B cell (primary cell): ENCODE results near the gene CDH20. TPM values are rescaled to one million over a fixed set of nuclear protein-coding genes. Genes with fewer than 3 reads are reported as not detected.

Source experiments
- ATAC-seq: fragments of 200-7000 bp; cut with Tn5 transposase; one replicate; pipeline ENCODE4 v1.10.0; 2021; ENCODE audit warnings: low read depth, mild to moderate bottlenecking, moderate number of reproducible peaks, moderate library complexity
- CTCF ChIA-PET: fragments of 350-600 bp; sonication (Branson Sonifier 250); formaldehyde crosslinking; loops from one replicate; lab custom pipeline; 2021; ENCODE audit warnings: antibody characterized with exemption, inconsistent platforms; lab: Charles Lee
- POLR2A ChIA-PET: fragments of 350-600 bp; sonication (Branson Sonifier 250); formaldehyde crosslinking; loops from one replicate; lab custom pipeline; 2021; ENCODE audit warnings: antibody characterized with exemption; lab: Charles Lee
- DNase-seq: peaks from one replicate; pipeline ENCODE4 v3.0.0; 2013
- H2AFZ ChIP-seq: 2 replicates; pipeline ENCODE4 v1.6.1; 2012; ENCODE audit warnings: mild to moderate bottlenecking, low read depth, low read length; ENCODE audit not compliant: insufficient read depth, poor library complexity, severe bottlenecking
- H3K27ac ChIP-seq, 2 donors: 1 replicate in 1 of 2; 2 replicates in 1 of 2; pipeline ENCODE4 v1.5.1; 2012 to 2013; ENCODE audit warnings: low read length in 2 of 2, mild to moderate bottlenecking in 2 of 2, moderate library complexity in 1 of 2
- H3K27me3 ChIP-seq, 4 experiments: fragments of 200-600 bp in 1 of 4; sonication (generic) in 1 of 4; replicated peaks in 1 of 4; 1 replicate in 2 of 4; 2 replicates in 2 of 4; pipeline versions ENCODE4 v1.6.1 to v1.7.0; 2013 to 2016; ENCODE audit warnings: low read length in 3 of 4, mild to moderate bottlenecking in 2 of 4, mixed read lengths in 1 of 4, moderate library complexity in 1 of 4; ENCODE audit not compliant: insufficient read depth in 4 of 4, control insufficient read depth in 3 of 4; ENCODE audit errors: control extremely low read depth in 1 of 4
- H3K36me3 ChIP-seq, 2 experiments: replicated peaks in 1 of 2; 1 replicate in 1 of 2; 2 replicates in 1 of 2; pipeline versions ENCODE4 v1.6.1 to v1.7.1; 2013; ENCODE audit warnings: low read length in 1 of 2; ENCODE audit not compliant: insufficient read depth in 2 of 2, control insufficient read depth in 1 of 2; ENCODE audit errors: control extremely low read depth in 1 of 2, extremely low read depth in 1 of 2
- H3K4me1 ChIP-seq, 2 donors: fragments of 200-600 bp in 1 of 2; sonication (generic) in 1 of 2; 1 replicate in 1 of 2; 2 replicates in 1 of 2; pipeline versions ENCODE4 v1.5.1 to v1.6.1; 2013 to 2017; ENCODE audit warnings: low read length in 2 of 2; ENCODE audit not compliant: control insufficient read depth in 2 of 2, insufficient read depth in 2 of 2
- H3K4me2 ChIP-seq: replicated peaks from 2 replicates; pipeline ENCODE3; 2012; ENCODE audit warnings: mild to moderate bottlenecking, low read depth, low read length; ENCODE audit not compliant: poor library complexity, severe bottlenecking
- H3K4me3 ChIP-seq, 5 experiments: fragments of 200-600 bp in 1 of 5; sonication (generic) in 1 of 5; 1 replicate in 3 of 5; 2 replicates in 2 of 5; pipeline versions ENCODE4 v1.5.1 to v1.7.0; 2011 to 2016; ENCODE audit warnings: low read length in 4 of 5, mild to moderate bottlenecking in 4 of 5, low read depth in 2 of 5, control low read depth in 1 of 5, moderate library complexity in 1 of 5; ENCODE audit not compliant: insufficient read depth in 1 of 5; ENCODE audit errors: control extremely low read depth in 1 of 5, extremely low read depth in 1 of 5
- H3K79me2 ChIP-seq: fragments of 200-600 bp; sonication (generic); one replicate; pipeline ENCODE4 v1.6.0; 2016; ENCODE audit warnings: low read length; ENCODE audit not compliant: control insufficient read depth, insufficient read depth
- H3K9ac ChIP-seq: fragments of 200-600 bp; sonication (generic); 2 replicates; pipeline ENCODE4 v1.6.1; 2017; ENCODE audit warnings: mild to moderate bottlenecking, low read length, moderate library complexity
- H3K9me3 ChIP-seq, 3 donors: one replicate each; pipeline versions ENCODE4 v1.6.1 to v1.7.1; 2013; ENCODE audit warnings: low read length in 2 of 3; ENCODE audit not compliant: control insufficient read depth in 2 of 3, insufficient read depth in 1 of 3; ENCODE audit errors: control extremely low read depth in 1 of 3
- H4K20me1 ChIP-seq: 2 replicates; pipeline ENCODE4 v1.6.0; 2012; ENCODE audit warnings: mild to moderate bottlenecking, low read length; ENCODE audit not compliant: insufficient read depth, control insufficient read depth, poor library complexity, severe bottlenecking
- H3K27ac Mint-ChIP-seq: one replicate; pipeline ENCODE4 v1.8.0; 2021; ENCODE audit warnings: mixed read lengths
- H3K27me3 Mint-ChIP-seq: one replicate; pipeline ENCODE4 v1.8.0; 2021; ENCODE audit warnings: mixed read lengths
- H3K4me1 Mint-ChIP-seq: one replicate; pipeline ENCODE4 v1.8.0; 2021; ENCODE audit warnings: mixed read lengths
- H3K4me3 Mint-ChIP-seq: one replicate; pipeline ENCODE4 v1.8.0; 2021; ENCODE audit warnings: mixed read lengths
- H3K9me3 Mint-ChIP-seq: one replicate; pipeline ENCODE4 v1.8.0; 2022; ENCODE audit warnings: mixed read lengths; ENCODE audit not compliant: insufficient read depth
- CTCF ChIP-seq: fragments of 200-600 bp; IDR thresholded peaks from one replicate; pipeline ENCODE4 v1.8.0; 2022; ENCODE audit warnings: antibody characterized with exemption, mild to moderate bottlenecking
- EZH2 ChIP-seq: IDR thresholded peaks from 2 replicates; pipeline ENCODE4 v1.6.1; 2012; ENCODE audit warnings: borderline replicate concordance, low read depth, mild to moderate bottlenecking, moderate library complexity, low read length; ENCODE audit not compliant: insufficient read depth, poor library complexity, severe bottlenecking
- WGBS: methylation state at CpG from one replicate; pipeline ENCODE4 v1.1.5; 2013; ENCODE audit warnings: missing lambda C conversion rate; ENCODE audit not compliant: insufficient coverage; 5-methylcytosine and 5-hydroxymethylcytosine counted together
- intact Hi-C: fragments of 100-400 bp; cut with micrococcal nuclease; formaldehyde crosslinking; loops from one replicate; pipeline ENCODE4 v1.10.0; 2022
- polyA plus RNA-seq: library from polyadenylated mRNA; depleted of rRNA; stranded (reverse); fragments of >200 nt; gene quantifications from 2 replicates; pipeline ENCODE4 v1.2.3, GENCODE V29; 2012
- total RNA-seq, 2 donors: library from RNA; stranded (reverse); fragments of 120-200 nt in 1 of 2; gene quantifications; 1 replicate in 1 of 2; 2 replicates in 1 of 2; pipeline versions ENCODE4 v1.2.3 to v1.2.4, GENCODE V29; 2013 to 2022

CDH20 gene
- total and polyA plus RNA-seq, 2 donors (not counting 1 experiment from before 2014, with no cell fraction given): 0.09 TPM; not detected in 1

GRCh38 chr18:61334951-61335683, 1.9 kb downstream of the CDH20 start:
- Mint-ChIP-seq H3K27me3 (peaks cover 40% of the 10 kb centered on the region), H3K9me3 (no peaks in the 10 kb centered on the region), H3K27ac (no peak overlapping the region), H3K4me3 (no peak overlapping the region), H3K4me1 (peaks cover 1% of the 10 kb centered on the region)
- no peak for ATAC-seq
- no peak overlapping the region for H3K9ac ChIP-seq
- WGBS: 57% methylated on average over 5 of the region's 10 CpGs
- peaks cover 0 to 3% (median 0%) of the 10 kb centered on the region in 3 donors for H3K9me3 ChIP-seq
- H3K27me3 ChIP-seq: peaks cover 0 to 27% (median 7%) of the 10 kb centered on the region in 4 experiments
- no peak overlapping the region for H3K4me3 ChIP-seq
- no peaks in the 10 kb centered on the region for H3K79me2 ChIP-seq
- H3K4me1 ChIP-seq: no peaks in the 10 kb centered on the region
- ChIA-PET CTCF (no interaction called here), POLR2A (no interaction called here)
- intact Hi-C loops: no loop called here
- no peak overlapping the region for H2AFZ ChIP-seq
- H3K36me3 ChIP-seq: no peaks in the 10 kb centered on the region
- no peak for TF ChIP-seq CTCF
- DNase-seq: no peak
- H4K20me1 ChIP-seq: no peaks in the 10 kb centered on the region
- H3K27ac ChIP-seq: no peak overlapping the region
- H3K4me2 ChIP-seq: no peak overlapping the region

GRCh38 chr18:61335684-61336555, 2.7 kb downstream of the CDH20 start:
- POLR2A ChIA-PET: no interaction called here

More at GRCh38 chr18:61335684-61336555, 2.7 kb downstream of the CDH20 start:
- H3K4me3 ChIP-seq: no peak overlapping the region
- Mint-ChIP-seq H3K4me1 (peaks cover 1% of the 10 kb centered on the region), H3K9me3 (no peaks in the 10 kb centered on the region), H3K27me3 (peaks cover 40% of the 10 kb centered on the region), H3K27ac (no peak overlapping the region), H3K4me3 (no peak overlapping the region)
- H3K4me1 ChIP-seq: no peaks in the 10 kb centered on the region
- no peaks in the 10 kb centered on the region for H4K20me1 ChIP-seq
- peaks cover 0 to 3% (median 0%) of the 10 kb centered on the region in 3 donors for H3K9me3 ChIP-seq
- H3K79me2 ChIP-seq: no peaks in the 10 kb centered on the region
- no peaks in the 10 kb centered on the region for H3K36me3 ChIP-seq
- CTCF ChIA-PET: no interaction called here
- H3K27ac ChIP-seq: no peak overlapping the region
- H3K9ac ChIP-seq: no peak overlapping the region
- H3K27me3 ChIP-seq: peaks cover 0 to 27% (median 7%) of the 10 kb centered on the region in 4 experiments
- no peak overlapping the region for H3K4me2 ChIP-seq
- WGBS: 49% methylated on average over 5 of the region's 10 CpGs
- TF ChIP-seq CTCF: no peak
- TF ChIP-seq EZH2: no peak
- intact Hi-C loops: no loop called here
- H2AFZ ChIP-seq: no peak overlapping the region
- no peak for DNase-seq
- no peak for ATAC-seq
